T follicular helper cell (primary cell): Measurements from ENCODE around the gene COL16A1.
A peak's percentile ranks its signal among the peaks of the same experiment; 100 is the strongest.

Experiments
- DNase-seq: peaks from one replicate; pipeline ENCODE4 v3.0.0-alpha.2; 2020; ENCODE audit warnings: low read depth
- total RNA-seq, 2 experiments: gene quantifications; one replicate each; lab custom pipeline; 2026; lab: John Stamatoyannopoulos, UW

COL16A1 gene
- total RNA-seq, result 0 to 0.13 reads per million in 2 experiments

GRCh38 chr1:31703431-31704270 is at the start of gene COL16A1:
COL16A1 (minus strand) TSS chr1:31704017; CDS start chr1:31702193, 1,824 bp downstream.
- DNase-seq, result no peak

GRCh38 chr1:31752952-31753475 is 49.2 kb upstream of the COL16A1 start:
- no peak for DNase-seq

GRCh38 chr1:31752258-31752657 is 48.4 kb upstream of the COL16A1 start:
- no peak for DNase-seq

GRCh38 chr1:31751822-31752241 is 48.0 kb upstream of the COL16A1 start:
- no peak for DNase-seq

- no peak for DNase-seq
These were observed 47.2 kb upstream of the COL16A1 start for GRCh38 chr1:31750858-31751510.

GRCh38 chr1:31749785-31750735 is 46.2 kb upstream of the COL16A1 start:
- DNase-seq, result no peak

GRCh38 chr1:31748365-31748764 is 44.5 kb upstream of the COL16A1 start:
- DNase-seq, result no peak

GRCh38 chr1:31747304-31747703 is 43.5 kb upstream of the COL16A1 start:
- DNase-seq, result no peak

- no peak for DNase-seq
These were observed 42.9 kb upstream of the COL16A1 start for GRCh38 chr1:31746687-31747086.

GRCh38 chr1:31745946-31746670 is 42.3 kb upstream of the COL16A1 start:
- DNase-seq, result no peak

- DNase-seq, result peak; percentile 20
These were observed 41.5 kb upstream of the COL16A1 start for GRCh38 chr1:31745096-31745945.

GRCh38 chr1:31744165-31744888 is 40.5 kb upstream of the COL16A1 start:
- DNase-seq, result no peak

GRCh38 chr1:31742462-31743212 is 38.8 kb upstream of the COL16A1 start:
- no peak for DNase-seq

- no peak for DNase-seq
These were observed 35.5 kb upstream of the COL16A1 start for GRCh38 chr1:31739346-31739745.

- no peak for DNase-seq
These were observed 32.9 kb upstream of the COL16A1 start for GRCh38 chr1:31736675-31737074.

GRCh38 chr1:31735571-31735970 is 31.8 kb upstream of the COL16A1 start:
- no peak for DNase-seq

GRCh38 chr1:31734582-31735107 is 30.8 kb upstream of the COL16A1 start:
- no peak for DNase-seq
